ENCODE measurements around the gene KIAA2012.

KIAA2012 gene

GRCh38 chr2:202090530-202090929, 17.5 kb downstream of the KIAA2012 start:
- DNase-seq = no peak

- DNase-seq = no peak
These were observed 18.4 kb downstream of the KIAA2012 start for GRCh38 chr2:202091476-202091875.

- no peak for DNase-seq
These were observed 21.5 kb downstream of the KIAA2012 start for GRCh38 chr2:202094426-202094986.

DNA sequence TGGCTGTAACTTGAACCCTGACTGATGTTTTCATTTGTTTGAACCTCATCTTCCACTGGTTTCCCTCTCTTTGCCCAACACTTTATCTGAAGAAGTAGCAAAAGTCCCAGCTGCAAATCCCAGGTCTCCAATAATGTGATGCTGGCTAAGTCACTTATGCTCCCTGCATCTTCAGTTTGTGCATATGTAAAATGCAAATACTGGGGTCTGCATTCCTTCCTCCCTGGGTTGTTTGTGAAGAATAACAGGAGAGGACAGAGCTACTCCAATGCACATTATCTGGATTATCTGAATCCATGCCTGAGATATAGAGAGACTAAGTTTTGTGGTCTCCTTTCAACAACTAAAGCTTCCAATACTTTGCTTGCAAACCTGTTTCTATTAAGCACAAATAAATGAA, 22.2 kb downstream of the KIAA2012 start:
- DNase-seq = no peak

DNA sequence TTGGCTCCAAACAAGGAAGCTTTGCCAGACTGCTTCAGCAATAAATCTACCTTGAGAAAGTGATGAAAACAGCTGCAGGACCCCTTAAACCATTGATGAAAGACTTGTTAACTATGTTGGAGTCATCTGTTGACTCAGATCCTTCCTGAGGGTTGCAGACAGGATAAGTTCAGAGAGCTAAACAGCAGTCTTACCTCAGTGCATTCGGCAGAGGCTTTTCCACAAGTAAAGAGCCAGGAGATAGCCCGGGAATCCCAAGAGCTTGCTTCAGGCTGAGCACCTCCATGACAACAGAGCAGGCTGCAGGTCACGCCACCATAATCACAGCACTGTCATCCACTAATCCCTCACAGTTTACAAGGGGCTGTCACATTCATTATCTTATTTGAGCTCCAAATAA, 23.7 kb downstream of the KIAA2012 start:
- DNase-seq = no peak

DNA sequence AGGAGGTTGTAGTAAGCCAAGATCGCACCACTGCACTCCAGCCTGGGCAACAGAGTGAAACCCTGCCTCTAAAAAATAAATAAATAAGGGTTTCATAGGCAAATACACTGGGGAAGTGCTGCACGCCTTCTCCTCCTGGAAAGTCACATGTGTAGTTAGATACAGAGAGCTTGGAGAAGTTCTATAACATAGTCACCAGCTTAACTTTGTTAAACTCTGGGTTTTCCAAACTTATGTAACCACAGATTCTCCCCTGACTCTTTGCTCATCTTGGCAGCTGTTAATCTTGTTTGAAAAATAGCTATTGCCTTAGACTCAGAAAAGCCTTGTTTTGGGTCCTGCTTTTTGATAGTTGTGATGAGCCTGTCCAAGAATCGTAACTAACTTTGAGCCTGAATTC, 25.2 kb downstream of the KIAA2012 start:
- no peak for DNase-seq

DNA sequence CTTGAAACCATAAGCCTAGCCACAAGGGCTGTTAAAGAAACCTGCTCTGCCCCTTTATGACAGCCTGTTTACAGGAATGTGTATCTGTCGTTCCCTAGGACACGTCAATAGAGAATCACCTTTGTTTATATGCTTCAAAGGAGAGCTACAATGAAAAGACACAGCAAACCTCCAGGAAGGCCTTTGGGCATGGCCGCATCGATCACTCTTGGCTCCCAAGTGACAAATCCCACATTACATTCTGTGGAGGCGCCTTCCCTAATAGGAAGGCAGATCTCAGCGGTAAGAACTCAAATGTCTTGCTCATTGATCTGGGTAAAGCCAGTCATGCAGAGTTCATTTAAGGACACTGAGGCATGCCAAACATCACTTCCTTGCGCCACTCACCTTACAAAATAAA, 26.5 kb downstream of the KIAA2012 start:
- no peak for DNase-seq

GRCh38 chr2:202100176-202100575, 27.1 kb downstream of the KIAA2012 start:
- DNase-seq = no peak

GRCh38 chr2:202101026-202101579, 28.0 kb downstream of the KIAA2012 start:
- no peak for DNase-seq

DNA sequence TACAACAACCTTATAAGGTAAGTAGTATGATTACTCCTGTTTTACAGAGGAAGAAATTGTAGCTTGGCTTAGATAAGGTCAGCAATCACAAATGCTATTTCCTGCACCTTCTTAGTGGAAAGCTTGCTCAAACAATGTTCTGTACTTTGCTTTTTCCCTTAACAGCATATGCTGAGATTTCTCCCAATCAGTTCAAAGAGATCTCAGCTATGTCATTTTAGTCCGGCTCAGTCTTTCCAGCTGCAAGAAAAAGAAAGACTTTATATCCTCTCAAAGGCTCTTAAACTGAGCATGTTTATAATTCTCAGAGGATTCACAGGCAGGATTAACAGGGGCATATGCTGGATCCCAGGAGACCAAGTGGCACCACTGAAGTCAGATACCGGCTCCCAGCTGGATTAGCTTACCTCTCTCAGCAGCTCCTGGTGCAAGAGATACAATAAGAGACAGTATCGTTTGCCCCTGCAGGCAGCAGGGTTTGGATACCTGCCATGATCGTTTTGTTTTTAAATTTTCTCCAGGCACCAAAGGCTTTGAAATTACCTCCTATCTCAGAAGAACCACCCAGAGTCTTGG, 29.5 kb downstream of the KIAA2012 start:
- no peak for DNase-seq

GRCh38 chr2:202104286-202104870, 31.3 kb downstream of the KIAA2012 start:
- DNase-seq = no peak

GRCh38 chr2:202105025-202105424, 32.0 kb downstream of the KIAA2012 start:
- DNase-seq = no peak

GRCh38 chr2:202108345-202108744, 35.3 kb downstream of the KIAA2012 start:
- no peak for DNase-seq

DNA sequence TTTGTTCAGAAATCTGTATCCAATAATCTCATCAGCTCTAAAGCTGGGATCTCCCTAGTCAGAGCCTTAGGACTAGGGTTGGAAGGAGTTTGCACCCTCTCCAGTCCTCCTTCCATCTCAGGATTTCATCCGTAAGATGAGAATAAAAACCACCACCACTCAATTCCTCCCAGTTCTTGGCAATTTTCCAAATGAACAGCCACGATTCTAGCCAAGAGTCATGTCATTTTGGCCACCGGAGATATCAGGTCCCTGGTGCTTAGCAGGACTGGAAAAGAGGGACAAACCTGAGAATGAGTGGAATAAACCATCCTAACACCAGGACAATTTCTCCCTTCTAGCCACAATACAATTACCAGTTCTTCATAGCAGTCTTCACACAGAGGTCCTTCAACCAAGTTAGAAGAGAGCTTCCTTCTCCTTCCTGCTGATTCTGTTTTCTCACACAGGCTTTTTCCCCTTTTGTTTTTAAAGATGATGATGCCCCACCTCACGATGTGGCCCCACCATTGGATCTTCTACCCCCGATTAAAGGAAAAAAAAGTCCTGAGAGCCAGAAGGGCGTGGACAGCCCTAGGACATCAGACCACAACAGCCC, 36.2 kb downstream of the KIAA2012 start:
- DNase-seq = no peak

- no peak for DNase-seq
These were observed 36.7 kb downstream of the KIAA2012 start for GRCh38 chr2:202109737-202110184.

DNA sequence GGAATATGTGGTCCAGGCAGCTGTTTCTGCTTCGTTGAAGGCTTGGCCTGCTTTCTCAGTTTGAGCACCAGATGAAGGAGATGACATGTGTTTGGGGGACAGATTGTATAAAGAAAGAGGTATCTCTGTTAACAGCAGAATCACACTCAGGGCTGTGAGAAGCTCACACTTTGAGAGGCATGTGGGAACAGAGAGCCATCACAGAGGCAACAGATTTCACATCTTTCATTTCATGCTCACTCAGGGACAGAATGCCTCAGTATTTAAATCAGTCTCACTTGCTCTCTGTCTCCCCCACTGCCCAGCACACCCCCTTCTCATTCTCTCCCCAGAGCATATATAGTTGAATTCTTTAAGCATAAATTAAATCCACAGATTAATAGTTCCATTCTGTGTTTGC, 37.4 kb downstream of the KIAA2012 start:
- DNase-seq = no peak

GRCh38 chr2:202112041-202112440, 39.0 kb downstream of the KIAA2012 start:
- DNase-seq = no peak

DNA sequence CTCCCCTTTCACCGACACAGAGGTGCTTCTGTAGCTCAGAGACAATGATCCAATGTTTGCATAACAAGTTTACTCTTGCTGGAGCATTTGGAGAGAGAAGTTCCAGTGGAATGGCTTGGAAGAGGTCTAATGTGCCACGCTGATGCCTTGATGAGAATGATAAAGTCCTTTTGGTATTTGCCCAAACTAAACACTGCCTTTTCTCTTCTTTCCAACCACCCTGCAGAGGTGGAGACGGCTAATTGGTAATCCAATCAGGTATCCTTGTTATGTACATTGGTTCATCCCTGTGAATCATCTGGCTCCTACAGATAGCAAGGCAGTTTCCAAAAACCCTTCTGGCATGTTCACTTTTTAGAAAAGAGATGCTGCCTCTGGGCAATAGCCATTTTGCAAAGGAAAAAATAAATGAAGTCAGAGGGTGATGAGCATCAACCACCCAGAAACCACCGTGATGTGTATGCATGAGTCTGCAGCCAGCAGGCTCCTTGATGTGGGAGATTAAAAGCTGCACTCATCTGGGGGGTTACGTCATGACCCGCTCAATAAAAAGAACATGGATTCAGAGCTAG, 40.6 kb downstream of the KIAA2012 start:
- DNase-seq = no peak

DNA sequence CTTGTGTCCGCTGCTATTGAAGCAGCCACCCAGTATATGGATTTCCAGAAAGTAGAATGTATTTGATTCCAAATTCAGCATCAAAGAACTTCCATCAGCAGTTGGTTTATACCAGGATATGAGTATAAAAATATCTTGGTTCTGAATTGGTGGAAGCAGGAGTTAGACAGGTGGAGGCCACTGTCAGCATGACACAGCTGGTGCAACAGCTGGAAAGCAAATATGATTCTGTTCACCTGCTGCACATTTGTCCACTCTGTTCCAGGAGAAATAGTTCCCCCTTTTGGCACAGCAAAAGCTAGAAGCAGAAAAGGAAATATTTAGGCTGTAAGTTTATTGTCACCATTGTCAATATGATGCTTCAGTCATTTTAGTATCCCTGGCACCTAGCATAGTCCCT, 41.2 kb downstream of the KIAA2012 start:
- DNase-seq = no peak

DNA sequence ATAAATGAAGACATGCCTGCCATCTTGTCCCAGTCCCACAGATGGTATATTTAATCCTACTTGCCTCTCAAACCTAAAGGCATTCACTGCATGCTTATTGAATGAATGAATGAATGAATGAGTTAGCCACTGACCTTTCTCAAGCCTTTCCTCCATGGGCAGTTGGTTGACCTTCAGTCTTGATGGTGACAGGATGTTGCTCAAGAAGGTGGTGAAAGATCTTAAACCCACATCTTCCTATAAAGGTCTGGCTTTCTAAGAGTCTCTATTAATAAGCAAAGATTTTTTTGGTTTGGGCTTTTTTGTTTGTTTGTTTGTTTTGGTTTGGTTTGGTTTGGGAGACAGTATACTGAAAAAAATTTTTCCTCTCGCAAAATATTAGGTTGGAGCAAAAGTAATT, 41.7 kb downstream of the KIAA2012 start:
- no peak for DNase-seq

- no peak for DNase-seq
These were observed 42.5 kb downstream of the KIAA2012 start for GRCh38 chr2:202115479-202115971.

DNA sequence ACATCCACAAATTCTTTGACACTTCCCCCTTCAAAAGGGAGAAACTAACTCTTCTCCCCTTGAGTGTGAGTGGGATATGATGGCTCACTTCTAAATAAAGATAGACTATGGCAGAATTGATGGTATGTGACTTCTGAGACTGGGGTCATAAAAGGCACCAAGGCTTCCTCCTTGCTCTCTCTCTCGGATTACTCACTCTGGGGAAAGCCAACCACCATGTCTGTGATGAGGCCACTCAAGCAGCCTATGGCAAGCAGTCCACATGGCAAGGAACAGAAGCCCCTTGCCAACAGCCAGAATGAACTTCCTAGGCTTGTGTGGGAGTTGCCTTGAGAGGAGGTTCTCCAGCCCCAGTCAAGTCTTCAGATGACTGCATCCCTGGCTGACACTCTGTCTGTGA, 43.6 kb downstream of the KIAA2012 start:
- DNase-seq = no peak

DNA sequence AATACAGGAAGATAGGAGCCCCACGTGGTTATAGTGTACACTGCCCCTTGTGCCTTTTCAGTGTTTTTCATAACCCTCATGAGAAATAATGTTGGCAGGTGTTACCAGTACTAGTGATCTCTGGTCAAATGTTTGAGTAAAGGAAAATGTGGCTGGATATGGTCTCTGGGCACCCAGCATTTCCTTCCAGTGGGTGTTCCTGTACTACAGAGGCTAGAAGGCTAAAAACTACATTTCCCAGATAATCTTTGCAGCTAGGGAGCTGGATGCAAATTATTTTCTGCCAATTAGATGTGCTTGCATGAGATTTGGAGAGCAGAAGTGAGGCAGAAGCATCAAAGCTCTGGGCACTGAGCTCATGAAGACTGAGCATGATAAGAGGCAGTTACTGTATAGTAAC, 45.1 kb downstream of the KIAA2012 start:
- no peak for DNase-seq

DNA sequence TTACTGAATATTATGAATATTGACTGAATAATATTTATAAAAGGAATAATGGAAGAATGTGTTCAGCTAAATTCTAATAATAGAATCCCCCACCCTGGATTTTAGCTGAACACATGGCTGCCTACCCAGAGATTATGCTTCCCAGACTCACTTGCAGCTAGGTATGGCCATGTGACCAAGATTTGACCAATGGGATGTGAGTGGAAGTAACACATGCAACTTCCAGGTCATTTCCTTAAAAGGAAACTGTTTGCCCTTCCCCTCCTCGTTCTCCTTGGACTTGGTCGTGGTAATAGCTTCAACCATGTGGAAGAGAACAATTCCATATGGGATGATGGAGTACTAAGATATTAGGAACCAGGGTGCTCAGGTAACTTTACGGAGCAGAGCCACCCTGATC, 47.8 kb downstream of the KIAA2012 start:
- DNase-seq = no peak

Data from CD4-positive, alpha-beta T cell treated with Interleukin-17A for 1 hour (primary cell).